ENCODE data around the gene UBR1.

- TF ChIP-seq CTCF (IDR thresholded peaks at IDR 0.05 in 4 of 5, conservative IDR thresholded peaks at IDR 0.05 in 1 of 5) (no peak), POLR2A (IDR thresholded peaks at IDR 0.05) (no peak)
Observed at GRCh38 chr15:43125100-43125661, 19.3 kb upstream of the UBR1 start.

Measured in gastrocnemius medialis (tissue), 4 donors.